Mammary epithelial cell (primary cell): ENCODE measurements around the gene BPIFB3.

Source experiments
- CTCF ChIP-seq, 2 donors: IDR thresholded peaks in 1 of 2; conservative IDR thresholded peaks in 1 of 2; 2 replicates each; pipeline ENCODE4 v1.5.1; 2011 to 2012; ENCODE audit warnings: inconsistent platforms in 2 of 2, low read length in 2 of 2, mild to moderate bottlenecking in 2 of 2, control low read depth in 1 of 2, low read depth in 1 of 2; ENCODE audit not compliant: insufficient read depth in 1 of 2; ENCODE audit errors: extremely low read depth in 1 of 2
- EZH2 ChIP-seq: IDR thresholded peaks from 2 replicates; pipeline ENCODE4 v1.6.1; 2012; ENCODE audit warnings: low read length, inconsistent platforms, borderline replicate concordance

GRCh38 chr20:33068251-33068939, 14.7 kb downstream of the BPIFB3 start:
- TF ChIP-seq CTCF (conservative IDR thresholded peaks at IDR 0.05 in 1 of 2, IDR thresholded peaks at IDR 0.05 in 1 of 2; ENCODE audit: extremely low read depth in 1 of 2, insufficient read depth in 1 of 2, low read depth in 1 of 2, low read length in 2 of 2) (no peak), EZH2 (no peak)
